Activated CD4-positive, alpha-beta memory T cell treated with anti-CD3 and anti-CD28 coated beads, Interleukin-2, amount 10 ng/mL, durations not matched to agents 7 days and 5 days (primary cell): ENCODE data around the gene RHBDF1. TPM values are rescaled to one million over a fixed set of nuclear protein-coding genes. Genes with fewer than 3 reads are reported as not detected.
"Not testable (repeated sequence)": the region's sequence is repeated elsewhere in the genome, so short reads cannot be mapped to it uniquely, and the experiment has no call there.

Source experiments
- CTCF ChIA-PET: fragments of 350-600 bp; sonication (Branson Sonifier 250); formaldehyde crosslinking; loops from one replicate; lab custom pipeline; 2021; ENCODE audit warnings: antibody characterized with exemption, inconsistent platforms; lab: Charles Lee
- POLR2A ChIA-PET: fragments of 350-600 bp; sonication (Branson Sonifier 250); formaldehyde crosslinking; loops from one replicate; lab custom pipeline; 2021; ENCODE audit warnings: antibody characterized with exemption; lab: Charles Lee
- DNase-seq: peaks from one replicate; pipeline ENCODE4 v3.0.0-alpha.2; 2020
- H3K27ac Mint-ChIP-seq: one replicate; pipeline ENCODE4 v1.8.0; 2021; ENCODE audit warnings: mild to moderate bottlenecking, mixed read lengths
- H3K27me3 Mint-ChIP-seq: one replicate; pipeline ENCODE4 v1.8.0; 2021; ENCODE audit warnings: mixed read lengths
- H3K36me3 Mint-ChIP-seq: one replicate; pipeline ENCODE4 v1.8.0; 2021; ENCODE audit warnings: low read depth, mixed read lengths
- H3K4me1 Mint-ChIP-seq: one replicate; pipeline ENCODE4 v1.8.0; 2021; ENCODE audit warnings: mixed read lengths
- H3K4me3 Mint-ChIP-seq: one replicate; pipeline ENCODE4 v1.8.0; 2021; ENCODE audit warnings: mild to moderate bottlenecking, mixed read lengths
- H3K9me3 Mint-ChIP-seq: one replicate; pipeline ENCODE4 v1.8.0; 2021; ENCODE audit warnings: mixed read lengths
- total RNA-seq, 2 experiments: library from RNA; stranded (reverse); gene quantifications; one replicate each; pipeline ENCODE4 v1.2.3, GENCODE V29; 2021

The RHBDF1 gene
- total RNA-seq, 2 experiments from 2014 or later, result 0.18 to 0.23 TPM

- Mint-ChIP-seq H3K4me1 (peaks cover 29% of the 10 kb centered on the region), H3K36me3 (peaks cover 13% of the 10 kb centered on the region), H3K9me3 (no peaks in the 10 kb centered on the region), H3K4me3 (no peak overlapping the region), H3K27me3 (no peaks in the 10 kb centered on the region), H3K27ac (no peak overlapping the region)
- no peak for DNase-seq
- POLR2A ChIA-PET, result interaction anchor here (0.5 kb wide), 1 partner anchor 57 kb away, joined by 3 read pairs; no protein-coding TSS in a partner anchor
- CTCF ChIA-PET, result no interaction called here
Observed at GRCh38 chr16:36336-36984, 36.0 kb downstream of the RHBDF1 start.

GRCh38 chr16:35678-36305 lies 36.6 kb downstream of the RHBDF1 start:
- ChIA-PET POLR2A (no interaction called here), CTCF (no interaction called here)
- no peak overlapping the region for H3K27ac Mint-ChIP-seq
- DNase-seq, result no peak
- no peak overlapping the region for H3K4me3 Mint-ChIP-seq
- H3K4me1 Mint-ChIP-seq, result peaks cover 29% of the 10 kb centered on the region
- H3K9me3 Mint-ChIP-seq, result no peaks in the 10 kb centered on the region
- no peaks in the 10 kb centered on the region for H3K27me3 Mint-ChIP-seq
- H3K36me3 Mint-ChIP-seq, result peaks cover 6% of the 10 kb centered on the region

- CTCF ChIA-PET, result no interaction called here
- Mint-ChIP-seq H3K4me1 (peaks cover 28% of the 10 kb centered on the region), H3K27me3 (no peaks in the 10 kb centered on the region), H3K4me3 (no peak overlapping the region), H3K9me3 (no peaks in the 10 kb centered on the region), H3K27ac (no peak overlapping the region), H3K36me3 (peaks cover 6% of the 10 kb centered on the region)
- DNase-seq, result no peak
- POLR2A ChIA-PET, result interaction anchor here (0.8 kb wide), 1 partner anchor 18 kb away, joined by 3 read pairs; the partner anchor contains the start of genes POLR3K and SNRNP25
Observed at GRCh38 chr16:35011-35677, 37.3 kb downstream of the RHBDF1 start.

- Mint-ChIP-seq H3K36me3 (peaks cover 6% of the 10 kb centered on the region), H3K4me1 (peaks cover 24% of the 10 kb centered on the region), H3K9me3 (no peaks in the 10 kb centered on the region), H3K27me3 (no peaks in the 10 kb centered on the region), H3K4me3 (no peak overlapping the region), H3K27ac (no peak overlapping the region)
- no peak for DNase-seq
- ChIA-PET CTCF (no interaction called here), POLR2A (interaction anchor here (0.8 kb wide), 1 partner anchor 19 kb away, joined by 3 read pairs; the partner anchor contains the start of genes POLR3K and SNRNP25)
Observed at GRCh38 chr16:34648-34987, 37.8 kb downstream of the RHBDF1 start.

- no peak overlapping the region for H3K4me3 Mint-ChIP-seq
- DNase-seq, result no peak
- H3K36me3 Mint-ChIP-seq, result peaks cover 3% of the 10 kb centered on the region
- H3K27me3 Mint-ChIP-seq, result no peaks in the 10 kb centered on the region
- no peaks in the 10 kb centered on the region for H3K9me3 Mint-ChIP-seq
- H3K4me1 Mint-ChIP-seq, result peaks cover 18% of the 10 kb centered on the region
- POLR2A ChIA-PET, result interaction anchor here (0.8 kb wide), 1 partner anchor 19 kb away, joined by 3 read pairs; the partner anchor contains the start of genes POLR3K and SNRNP25
- H3K27ac Mint-ChIP-seq, result no peak overlapping the region
- CTCF ChIA-PET, result no interaction called here
Observed at GRCh38 chr16:33877-34647, 38.4 kb downstream of the RHBDF1 start.

GRCh38 chr16:33154-33876 lies 39.1 kb downstream of the RHBDF1 start:
- H3K9me3 Mint-ChIP-seq, DNase-seq, POLR2A ChIA-PET, H3K36me3 Mint-ChIP-seq, H3K4me3 Mint-ChIP-seq, H3K27me3 Mint-ChIP-seq, H3K27ac Mint-ChIP-seq, CTCF ChIA-PET: not testable (repeated sequence)
- peaks cover 11% of the 10 kb centered on the region for H3K4me1 Mint-ChIP-seq

- DNase-seq, H3K4me1 Mint-ChIP-seq, H3K27me3 Mint-ChIP-seq, CTCF ChIA-PET, H3K9me3 Mint-ChIP-seq, H3K4me3 Mint-ChIP-seq, H3K36me3 Mint-ChIP-seq, H3K27ac Mint-ChIP-seq, POLR2A ChIA-PET: not testable (repeated sequence)
Observed at GRCh38 chr16:30627-31026, 41.8 kb downstream of the RHBDF1 start.

GRCh38 chr16:25926-26348 lies 46.5 kb downstream of the RHBDF1 start:
- H3K36me3 Mint-ChIP-seq, H3K4me1 Mint-ChIP-seq, CTCF ChIA-PET, H3K27me3 Mint-ChIP-seq, H3K4me3 Mint-ChIP-seq, H3K27ac Mint-ChIP-seq, DNase-seq, POLR2A ChIA-PET, H3K9me3 Mint-ChIP-seq: not testable (repeated sequence)

- CTCF ChIA-PET, result interaction anchor here (0.5 to 0.6 kb wide), 2 partner anchors 30 to 112 kb away, joined by 3 to 4 read pairs; no protein-coding TSS in a partner anchor
- POLR2A ChIA-PET, H3K36me3 Mint-ChIP-seq, H3K9me3 Mint-ChIP-seq, DNase-seq, H3K27me3 Mint-ChIP-seq, H3K4me1 Mint-ChIP-seq, H3K4me3 Mint-ChIP-seq, H3K27ac Mint-ChIP-seq: not testable (repeated sequence)
Observed at GRCh38 chr16:24151-24550, 48.3 kb downstream of the RHBDF1 start.

GRCh38 chr16:20886-21285 lies 51.5 kb downstream of the RHBDF1 start:
- H3K36me3 Mint-ChIP-seq, POLR2A ChIA-PET, H3K4me1 Mint-ChIP-seq, H3K27ac Mint-ChIP-seq, H3K9me3 Mint-ChIP-seq, CTCF ChIA-PET, DNase-seq, H3K4me3 Mint-ChIP-seq, H3K27me3 Mint-ChIP-seq: not testable (repeated sequence)

GRCh38 chr16:17062-17765 lies 55.2 kb downstream of the RHBDF1 start:
- DNase-seq, CTCF ChIA-PET, H3K36me3 Mint-ChIP-seq, H3K27ac Mint-ChIP-seq, POLR2A ChIA-PET, H3K27me3 Mint-ChIP-seq, H3K4me3 Mint-ChIP-seq, H3K9me3 Mint-ChIP-seq, H3K4me1 Mint-ChIP-seq: not testable (repeated sequence)

GRCh38 chr16:10772-11171 lies 61.7 kb downstream of the RHBDF1 start:
- H3K27me3 Mint-ChIP-seq, H3K4me1 Mint-ChIP-seq, H3K27ac Mint-ChIP-seq, H3K9me3 Mint-ChIP-seq, CTCF ChIA-PET, H3K4me3 Mint-ChIP-seq, H3K36me3 Mint-ChIP-seq: not testable (repeated sequence)
- POLR2A ChIA-PET, result interaction anchor here (1.0 kb wide), 1 partner anchor 42 kb away, joined by 3 read pairs; the partner anchor contains the start of gene POLR3K
- peak; percentile 97 for DNase-seq
